ENCODE measurements around the gene CDC42BPA.

DNA sequence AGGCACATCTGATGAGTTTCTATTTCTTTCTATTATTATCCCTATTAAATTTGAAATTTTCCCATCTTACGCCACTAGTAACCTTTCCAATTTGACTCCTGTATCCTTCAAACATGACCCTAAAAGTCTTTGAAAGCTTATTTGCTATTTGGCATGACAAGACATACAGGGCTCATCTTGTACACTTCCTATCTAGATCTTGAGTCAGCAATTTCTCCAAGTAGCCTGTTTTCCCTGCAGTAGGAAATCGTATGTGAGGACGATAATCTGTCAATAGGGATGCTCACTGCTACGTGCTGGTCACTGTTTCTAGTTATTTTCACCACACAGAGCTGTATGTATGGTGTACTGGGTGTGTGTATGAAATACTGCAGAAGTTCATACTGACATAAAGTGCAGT, 142.7 kb downstream of the CDC42BPA start:
- TF ChIP-seq POLR2A (IDR thresholded peaks at IDR 0.05; ENCODE audit: low read depth, low read length) (no peak), EZH2 (IDR thresholded peaks at IDR 0.05; ENCODE audit: borderline replicate concordance, low read depth, low read length, severe bottlenecking) (no peak)
- TF ChIP-seq, protein P1, sequence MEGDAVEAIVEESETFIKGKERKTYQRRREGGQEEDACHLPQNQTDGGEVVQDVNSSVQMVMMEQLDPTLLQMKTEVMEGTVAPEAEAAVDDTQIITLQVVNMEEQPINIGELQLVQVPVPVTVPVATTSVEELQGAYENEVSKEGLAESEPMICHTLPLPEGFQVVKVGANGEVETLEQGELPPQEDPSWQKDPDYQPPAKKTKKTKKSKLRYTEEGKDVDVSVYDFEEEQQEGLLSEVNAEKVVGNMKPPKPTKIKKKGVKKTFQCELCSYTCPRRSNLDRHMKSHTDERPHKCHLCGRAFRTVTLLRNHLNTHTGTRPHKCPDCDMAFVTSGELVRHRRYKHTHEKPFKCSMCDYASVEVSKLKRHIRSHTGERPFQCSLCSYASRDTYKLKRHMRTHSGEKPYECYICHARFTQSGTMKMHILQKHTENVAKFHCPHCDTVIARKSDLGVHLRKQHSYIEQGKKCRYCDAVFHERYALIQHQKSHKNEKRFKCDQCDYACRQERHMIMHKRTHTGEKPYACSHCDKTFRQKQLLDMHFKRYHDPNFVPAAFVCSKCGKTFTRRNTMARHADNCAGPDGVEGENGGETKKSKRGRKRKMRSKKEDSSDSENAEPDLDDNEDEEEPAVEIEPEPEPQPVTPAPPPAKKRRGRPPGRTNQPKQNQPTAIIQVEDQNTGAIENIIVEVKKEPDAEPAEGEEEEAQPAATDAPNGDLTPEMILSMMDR (IDR thresholded peaks at IDR 0.05; ENCODE audit: extremely low read depth in 1 of 2, insufficient read depth in 1 of 2, low read depth in 1 of 2, low read length in 2 of 2), result no peak

Measured in endothelial cell of umbilical vein (primary cell).